HCT116 (cell line): ENCODE data around the gene ARL5C. TPM values are rescaled to one million over a fixed set of nuclear protein-coding genes. Genes with fewer than 3 reads are reported as not detected.

ENCODE experiments used
- ATAC-seq: fragments of 200-7000 bp; cut with Tn5 transposase; 2 replicates; pipeline ENCODE4 v1.9.1; 2020; ENCODE audit warnings: mild to moderate bottlenecking, moderate library complexity
- BruUV-seq: library from RNA; stranded (reverse); fragments of 400-500 nt; replicated peaks from 2 replicates; lab custom pipeline; 2021; lab: Mats Ljungman, UMichigan
- CTCF ChIA-PET: fragments of 300-600 bp; sonication (Branson Sonifier 250); formaldehyde crosslinking; loops from one replicate; lab custom pipeline; 2021; ENCODE audit warnings: antibody characterized with exemption; lab: Charles Lee
- POLR2A ChIA-PET: fragments of 300-600, 350-600 bp; sonication (Branson Sonifier 250); formaldehyde crosslinking; loops from one replicate; lab custom pipeline; 2021; ENCODE audit warnings: antibody characterized with exemption; lab: Charles Lee
- RAD21 ChIA-PET, 2 experiments: fragments of 300-600 bp; sonication (Branson Sonifier 250); formaldehyde crosslinking; loops; one replicate each; lab custom pipeline; 2023; ENCODE audit warnings: low total read pairs in 2 of 2; ENCODE audit not compliant: uncharacterized antibody in 2 of 2, unreplicated experiment in 2 of 2, low non-redundant PET in 1 of 2; lab: Charles Lee
- DNase-seq: peaks from one replicate; pipeline ENCODE4 v3.0.0-alpha.2; 2010; ENCODE audit warnings: low read depth, low spot score
- H2AFZ ChIP-seq: fragments of 200-600 bp; shearing (Covaris generic), sonication (generic); 2 replicates; pipeline ENCODE4 v1.6.1; 2017; ENCODE audit warnings: low read depth, mixed run types, mixed read lengths, antibody characterized with exemption, low read length; ENCODE audit not compliant: poor library complexity, severe bottlenecking
- H3K27ac ChIP-seq: 2 replicates; pipeline ENCODE4 v1.5.1; 2012; ENCODE audit warnings: low read depth, low read length
- H3K27me3 ChIP-seq: fragments of 200-600 bp; sonication (generic); 2 replicates; pipeline ENCODE4 v1.6.1; 2016; ENCODE audit warnings: mixed run types, low read length, mixed read lengths; ENCODE audit not compliant: insufficient read depth
- H3K36me3 ChIP-seq, 2 experiments: fragments of 200-500 bp in 1 of 2; fragments of 200-600 bp in 1 of 2; sonication (Bioruptor generic) in 1 of 2; sonication (generic) in 1 of 2; 2 replicates each; pipeline versions ENCODE4 v1.5.1 to v1.6.1; 2014 to 2016; ENCODE audit warnings: low read length in 2 of 2, inconsistent platforms in 1 of 2, mixed read lengths in 1 of 2, mixed run types in 1 of 2; ENCODE audit not compliant: insufficient read depth in 2 of 2, control insufficient read depth in 1 of 2
- H3K4me1 ChIP-seq, 2 experiments: fragments of 200-600 bp in 1 of 2; sonication (generic) in 1 of 2; 2 replicates each; pipeline versions ENCODE4 v1.5.1 to v1.6.1; 2012 to 2017; ENCODE audit warnings: low read length in 2 of 2, inconsistent platforms in 1 of 2, mild to moderate bottlenecking in 1 of 2, mixed read lengths in 1 of 2, mixed run types in 1 of 2, moderate library complexity in 1 of 2; ENCODE audit not compliant: insufficient read depth in 2 of 2, control insufficient read depth in 1 of 2
- H3K4me2 ChIP-seq: fragments of 200-600 bp; sonication (generic); 2 replicates; pipeline ENCODE4 v1.6.1; 2017; ENCODE audit warnings: mixed run types, low read length, mixed read lengths
- H3K4me3 ChIP-seq, 2 experiments: fragments of 200-600 bp in 1 of 2; sonication (generic) in 1 of 2; replicated peaks in 1 of 2; 2 replicates each; pipeline ENCODE4 v1.5.1; 2011 to 2016; ENCODE audit warnings: low read length in 2 of 2, control low read depth in 1 of 2, low read depth in 1 of 2, mild to moderate bottlenecking in 1 of 2, mixed read lengths in 1 of 2, mixed run types in 1 of 2
- H3K79me2 ChIP-seq: fragments of 200-600 bp; sonication (generic); 2 replicates; pipeline ENCODE4 v1.6.1; 2017; ENCODE audit warnings: mild to moderate bottlenecking, mixed run types, low read length, moderate library complexity, mixed read lengths; ENCODE audit not compliant: insufficient read depth
- H3K9ac ChIP-seq: fragments of 200-600 bp; sonication (generic); 2 replicates; pipeline ENCODE4 v1.6.1; 2016; ENCODE audit warnings: low read length, mixed read lengths
- H3K9me2 ChIP-seq: fragments of 200-600 bp; sonication (generic), shearing (Covaris generic); 2 replicates; pipeline ENCODE4 v1.6.1; 2017; ENCODE audit warnings: mixed run types, mild to moderate bottlenecking, moderate library complexity; ENCODE audit not compliant: insufficient read depth
- H3K9me3 ChIP-seq, 2 experiments: fragments of 200-500 bp in 1 of 2; fragments of 200-600 bp in 1 of 2; sonication (Bioruptor generic) in 1 of 2; sonication (generic) in 1 of 2; 2 replicates each; pipeline ENCODE4 v1.6.1; 2014 to 2017; ENCODE audit warnings: low read length in 2 of 2, mixed read lengths in 2 of 2, inconsistent platforms in 1 of 2, low read depth in 1 of 2, mild to moderate bottlenecking in 1 of 2, mixed run types in 1 of 2, moderate library complexity in 1 of 2; ENCODE audit not compliant: control insufficient read depth in 1 of 2, insufficient read depth in 1 of 2
- H4K20me1 ChIP-seq: fragments of 200-600 bp; sonication (generic), shearing (Covaris generic); 2 replicates; pipeline ENCODE4 v1.6.1; 2017; ENCODE audit warnings: mixed run types, mild to moderate bottlenecking, moderate library complexity; ENCODE audit not compliant: insufficient read depth
- ELF1 ChIP-seq: IDR thresholded peaks from 2 replicates; pipeline ENCODE4 v1.6.1; 2012; ENCODE audit warnings: low read depth, borderline replicate concordance
- EZH2phosphoT487 ChIP-seq: fragments of 200-600 bp; IDR thresholded peaks from 2 replicates; pipeline ENCODE4 v1.6.1; 2018; ENCODE audit warnings: antibody characterized with exemption, borderline replicate concordance
- FOSL1 ChIP-seq: IDR thresholded peaks from 2 replicates; pipeline ENCODE4 v1.6.1; 2012; ENCODE audit warnings: low read depth
- MAX ChIP-seq: IDR thresholded peaks from 2 replicates; pipeline ENCODE4 v1.6.1; 2012
- POLR2A ChIP-seq: IDR thresholded peaks from 2 replicates; pipeline ENCODE4 v1.7.0; 2011; ENCODE audit warnings: borderline replicate concordance; ENCODE audit not compliant: insufficient read depth, insufficient read length; ENCODE audit errors: extremely low read depth
- POLR2AphosphoS5 ChIP-seq: IDR thresholded peaks from 2 replicates; pipeline ENCODE4 v1.6.1; 2011; ENCODE audit warnings: mild to moderate bottlenecking, low read depth, low read length, moderate library complexity
- RAD21 ChIP-seq: IDR thresholded peaks from 2 replicates; pipeline ENCODE4 v1.6.1; 2012; ENCODE audit warnings: low read depth, mild to moderate bottlenecking
- REST ChIP-seq: IDR thresholded peaks from 2 replicates; pipeline ENCODE4 v1.6.1; 2012; ENCODE audit warnings: low read depth
- SIN3A ChIP-seq: IDR thresholded peaks from 2 replicates; pipeline ENCODE4 v1.6.1; 2012; ENCODE audit warnings: low read depth
- SP1 ChIP-seq: IDR thresholded peaks from 2 replicates; pipeline ENCODE4 v1.6.1; 2012; ENCODE audit warnings: low read depth
- SRF ChIP-seq: IDR thresholded peaks from 2 replicates; pipeline ENCODE4 v1.6.1; 2012; ENCODE audit warnings: low read depth
- TCF7L2 ChIP-seq: IDR thresholded peaks from 2 replicates; pipeline ENCODE4 v1.7.0; 2011; ENCODE audit warnings: borderline replicate concordance, inconsistent platforms; ENCODE audit not compliant: insufficient read depth, insufficient read length; ENCODE audit errors: extremely low read depth
- YY1 ChIP-seq: IDR thresholded peaks from 2 replicates; pipeline ENCODE4 v1.6.1; 2011; ENCODE audit warnings: low read length, low read depth, moderate library complexity, mild to moderate bottlenecking; ENCODE audit not compliant: insufficient replicate concordance; ENCODE audit errors: extremely low read depth
- ZBTB33 ChIP-seq: IDR thresholded peaks from 2 replicates; pipeline ENCODE4 v1.6.1; 2011; ENCODE audit warnings: mild to moderate bottlenecking, low read length, moderate library complexity; ENCODE audit not compliant: insufficient replicate concordance; ENCODE audit errors: extremely low read depth
- intact Hi-C: fragments of 100-400 bp; cut with micrococcal nuclease; formaldehyde crosslinking; loops from 2 replicates; pipeline ENCODE4 v1.10.0; 2022
- total RNA-seq: library from RNA; stranded (reverse); gene quantifications from one replicate; pipeline ENCODE4 v1.2.1, GENCODE V29; 2021; ENCODE audit not compliant: unreplicated experiment

Gene ARL5C
- total RNA-seq, 1 experiment from 2014 or later = not detected

- no TSS peak for BruUV-seq
- H3K36me3 ChIP-seq = no peaks in the 10 kb centered on the region
- TF ChIP-seq YY1 = no peak
- no peak for TF ChIP-seq EZH2phosphoT487
- no peak for TF ChIP-seq POLR2AphosphoS5
- no peak for TF ChIP-seq POLR2A
- TF ChIP-seq SRF = no peak
- TF ChIP-seq SIN3A = no peak
- no peak for TF ChIP-seq MAX
- TF ChIP-seq ELF1 = no peak
- no peak for TF ChIP-seq SP1
- TF ChIP-seq, all 23 proteins: peak for 0
- DNase-seq (no peak), ATAC-seq (no peak)
- ChIA-PET CTCF (interaction anchor here (0.7 to 1.8 kb wide), 3 partner anchors 16 to 86 kb away, joined by 3 read pairs; no protein-coding TSS in a partner anchor), RAD21 (no interaction called here), POLR2A (interaction anchor here (1.1 kb wide), 1 partner anchor 39 kb away, joined by 7 read pairs; the partner anchor contains the start of gene CACNB1)
- no peaks in the 10 kb centered on the region for H3K9me2 ChIP-seq
- no peaks in the 10 kb centered on the region for H3K79me2 ChIP-seq
- H3K4me1 ChIP-seq = peaks cover 0 to 6% of the 10 kb centered on the region in 2 experiments; a peak in 1 of 4 replicates
- H3K27ac ChIP-seq = no peak overlapping the region
- no peaks in the 10 kb centered on the region for H3K27me3 ChIP-seq
- no peaks in the 10 kb centered on the region for H4K20me1 ChIP-seq
- H3K9ac ChIP-seq = no peak overlapping the region
- no peak overlapping the region for H2AFZ ChIP-seq
- no peaks in the 10 kb centered on the region for H3K9me3 ChIP-seq
- intact Hi-C loops = loop anchor here (10.0 kb wide), 1 partner anchor 424 kb away; the partner anchor contains the start of gene CISD3
- H3K4me3 ChIP-seq = no peak overlapping the region
- no peak overlapping the region for H3K4me2 ChIP-seq
Measured at GRCh38 chr17:39158623-39159022, 7.3 kb downstream of the ARL5C start.

- intact Hi-C loops = loop anchor here (10.0 kb wide), 1 partner anchor 422 kb away; the partner anchor contains the start of gene CISD3
- POLR2A ChIA-PET = no interaction called here
- RAD21 ChIA-PET = no interaction called here
Measured at GRCh38 chr17:39156491-39156890, 9.5 kb downstream of the ARL5C start.

More at GRCh38 chr17:39156491-39156890, 9.5 kb downstream of the ARL5C start:
- no peak for TF ChIP-seq ZBTB33
- TF ChIP-seq POLR2AphosphoS5 = no peak
- no peak for TF ChIP-seq TCF7L2
- TF ChIP-seq ELF1 = no peak
- no peak for TF ChIP-seq REST
- no peak for TF ChIP-seq SRF
- no peak for TF ChIP-seq EZH2phosphoT487
- TF ChIP-seq MAX = no peak
- TF ChIP-seq RAD21 = no peak
- no peak for TF ChIP-seq FOSL1
- peaks cover 11 to 23% of the 10 kb centered on the region in 2 experiments for H3K4me1 ChIP-seq
- DNase-seq (no peak), ATAC-seq (no peak)
- H3K36me3 ChIP-seq = no peaks in the 10 kb centered on the region
- no peak overlapping the region for H3K4me2 ChIP-seq
- no peaks in the 10 kb centered on the region for H3K79me2 ChIP-seq
- no peaks in the 10 kb centered on the region for H3K9me2 ChIP-seq
- CTCF ChIA-PET = interaction anchor here (0.8 to 1.5 kb wide), 2 partner anchors 8 to 174 kb away, joined by 3 to 4 read pairs; no protein-coding TSS in a partner anchor
- no peak overlapping the region for H3K4me3 ChIP-seq
- H3K27ac ChIP-seq = no peak overlapping the region
- no peaks in the 10 kb centered on the region for H3K27me3 ChIP-seq
- no peaks in the 10 kb centered on the region for H4K20me1 ChIP-seq
- H3K9ac ChIP-seq = no peak overlapping the region
- no peak overlapping the region for H2AFZ ChIP-seq
- no TSS peak for BruUV-seq
- no peaks in the 10 kb centered on the region for H3K9me3 ChIP-seq
